Heart right ventricle (tissue), 16 donors: Measurements from ENCODE around the gene PRKAG2. TPM values are rescaled to one million over a fixed set of nuclear protein-coding genes. Genes with fewer than 3 reads are reported as not detected.

Experiments
- ATAC-seq, 8 donors: fragments of 200-7000 bp; cut with Tn5 transposase; one replicate each; pipeline ENCODE4 v1.9.1; 2020; ENCODE audit warnings: mild to moderate bottlenecking in 8 of 8, moderate library complexity in 8 of 8, moderate number of reproducible peaks in 1 of 8
- DNase-seq, 2 donors: peaks; one replicate each; pipeline ENCODE4 v3.0.0-alpha.2; 2020
- H3K27ac ChIP-seq, 10 donors: fragments of 200-600 bp; sonication (generic) in 2 of 10; one replicate each; pipeline versions ENCODE4 v1.5.0 to v1.8.0; 2020 to 2022; ENCODE audit warnings: mild to moderate bottlenecking in 3 of 10
- H3K27me3 ChIP-seq, 7 donors: fragments of 200-600 bp; one replicate each; pipeline ENCODE4 v1.8.0; 2021 to 2022; ENCODE audit warnings: mild to moderate bottlenecking in 2 of 7
- H3K36me3 ChIP-seq, 9 donors: fragments of 200-600 bp; sonication (generic) in 1 of 9; one replicate each; pipeline versions ENCODE4 v1.5.0 to v1.8.0; 2020 to 2022; ENCODE audit warnings: mild to moderate bottlenecking in 2 of 9
- H3K4me1 ChIP-seq, 9 donors: fragments of 200-600 bp; sonication (generic) in 1 of 9; one replicate each; pipeline versions ENCODE4 v1.5.0 to v1.8.0; 2020 to 2022; ENCODE audit warnings: mild to moderate bottlenecking in 4 of 9
- H3K4me3 ChIP-seq, 10 donors: fragments of 200-600 bp; sonication (generic) in 2 of 10; one replicate each; pipeline versions ENCODE4 v1.5.0 to v1.8.0; 2020 to 2022; ENCODE audit warnings: mild to moderate bottlenecking in 7 of 10, moderate library complexity in 2 of 10
- H3K9me3 ChIP-seq, 11 donors: fragments of 200-600 bp in 10 of 11; sonication (generic) in 2 of 11; one replicate each; pipeline versions ENCODE4 v1.5.0 to v1.8.0; 2013 to 2022; ENCODE audit warnings: mild to moderate bottlenecking in 2 of 11, control low read depth in 1 of 11, moderate library complexity in 1 of 11
- CTCF ChIP-seq, 9 donors: fragments of 200-600 bp; sonication (generic) in 2 of 9; IDR thresholded peaks; one replicate each; pipeline versions ENCODE4 v1.5.0 to v1.8.0; 2021 to 2022; ENCODE audit warnings: antibody characterized with exemption in 9 of 9, mild to moderate bottlenecking in 5 of 9, moderate library complexity in 1 of 9
- WGBS, 2 donors: extraction: QIAGEN DNeasy Blood & Tissue Kit; methylation state at CpG; one replicate each; pipeline ENCODE4 v1.1.7; 2013; ENCODE audit warnings: inconsistent platforms in 1 of 2; 5-methylcytosine and 5-hydroxymethylcytosine counted together
- intact Hi-C, 10 donors: fragments of 100-400 bp; cut with DNase I; formaldehyde crosslinking; loops; one replicate each; pipeline versions ENCODE4 v1.11.1 to v1.14.2; 2022
- polyA plus RNA-seq, 2 donors: library from polyadenylated mRNA; stranded (reverse); fragments of 200-250 nt; gene quantifications; one replicate each; pipeline ENCODE4 v1.2.3, GENCODE V29; 2013
- total RNA-seq, 10 donors: library from RNA; stranded (reverse); fragmentation: NEBNext Ultra II Directional in 3 of 10; extraction: Animal tissue kit (Norgen Biotek cat#: 25700) in 3 of 10; gene quantifications; one replicate each; pipeline versions ENCODE4 v1.2.1 to v1.2.4, GENCODE V29; 2021 to 2023
- donor health status: Arrhythmogenic right ventricular cardiomyopathy.
- donor health status: ischemic (EF 13 %, LVEDD 7.1; RV severe dilation, severe dysfunction).
- donor health status: healthy with polysubstance abuse.
- donor health status: DM: no; HTN: yes; CAD: no.
- donor health status: DM: no; HTN: no; CAD: no.
- donor health status: ischemic (EF 25% LVEDD 6.9; RV normal size, moderate dysfunction).
- donor health status: ischemic (EF 25% LVEDD 5.7; RV mildly dilated, moderate dysfunction).
- donor health status: healthy.
- donor health status: DM: yes; HTN: yes; CAD: no.
- donor health status: Ischemic cardiomyopathy.
- donor health status: ischemic (EF 35%, LVEDD 5.7; RV mildly dilated, moderate dysfunction).
- donor health status: nonischemic (EF 11% LVEDD 7.7; RV severe dilation, severe dysfunction).
- donor health status: DM: yes; HTN: yes; CAD: no.
- donor health status: PGD.
- donor health status: ischemic (EF 29% LVEDD 5.4; RV normal size, mild dysfunction).
- donor health status: nonischemic (EF 23%, LVEDD 6.1; RV moderate dilation, normal function).

The PRKAG2 gene
- total and polyA plus RNA-seq, 12 donors, result 52.4 to 156 (median 114) TPM

DNA sequence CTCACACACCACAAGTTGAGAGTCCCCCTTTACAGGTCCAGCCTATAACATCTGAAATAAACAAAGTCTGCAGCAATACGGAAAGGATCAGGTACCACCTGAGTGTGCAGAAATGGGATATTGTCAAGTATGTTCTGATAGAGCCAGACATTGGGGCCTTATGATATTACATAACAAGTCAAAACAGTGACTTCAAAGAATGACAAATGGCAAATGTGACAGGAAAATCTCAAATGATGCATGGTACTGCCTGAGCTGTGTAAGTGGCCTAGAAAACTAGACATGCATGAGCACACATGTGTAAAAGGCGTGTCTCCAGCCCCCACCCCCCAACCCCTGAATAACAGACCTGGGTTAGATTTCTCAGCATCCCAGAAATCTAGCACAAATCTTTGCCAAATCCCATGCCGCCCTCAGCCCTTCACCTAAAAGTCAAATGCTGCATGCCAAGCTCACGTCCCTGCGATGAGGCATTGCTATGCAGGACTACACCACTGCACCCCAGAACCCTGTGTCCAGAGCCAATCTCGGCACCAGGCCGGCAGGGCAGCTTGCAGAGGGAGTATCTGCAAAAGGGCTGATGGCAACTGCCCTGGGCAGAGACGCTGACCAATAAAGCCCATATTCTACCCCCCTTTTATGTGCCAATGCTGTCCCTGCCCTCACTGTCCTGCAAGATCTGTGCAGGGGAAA lies 58.8 kb downstream of the PRKAG2 start:
- 93 to 94% methylated on average over 8 of the region's 8 CpGs for WGBS, 2 donors
- no peak overlapping the region for H3K27ac ChIP-seq
- intact Hi-C loops, result no loop called here
- no peak overlapping the region for H3K4me3 ChIP-seq
- no peaks in the 10 kb centered on the region for H3K27me3 ChIP-seq
- no peaks in the 10 kb centered on the region for H3K36me3 ChIP-seq
- H3K9me3 ChIP-seq, result no peaks in the 10 kb centered on the region
- ATAC-seq (no peak), DNase-seq (no peak)
- peaks cover 0 to 20% (median 0%) of the 10 kb centered on the region in 9 donors for H3K4me1 ChIP-seq
- TF ChIP-seq CTCF (IDR thresholded peaks at IDR 0.05), result no peak

GRCh38 chr7:151817315-151817690 lies 59.6 kb downstream of the PRKAG2 start:
- H3K4me3 ChIP-seq, result no peak overlapping the region
- WGBS, 2 donors, result 92 to 95% methylated on average over 4 of the region's 4 CpGs
- H3K36me3 ChIP-seq, result no peaks in the 10 kb centered on the region
- H3K27me3 ChIP-seq, result no peaks in the 10 kb centered on the region
- DNase-seq (no peak), ATAC-seq (no peak)
- intact Hi-C loops, result no loop called here
- TF ChIP-seq CTCF (IDR thresholded peaks at IDR 0.05), result no peak
- no peak overlapping the region for H3K27ac ChIP-seq
- H3K9me3 ChIP-seq, result no peaks in the 10 kb centered on the region
- peaks cover 0 to 15% (median 0%) of the 10 kb centered on the region in 9 donors for H3K4me1 ChIP-seq

DNA sequence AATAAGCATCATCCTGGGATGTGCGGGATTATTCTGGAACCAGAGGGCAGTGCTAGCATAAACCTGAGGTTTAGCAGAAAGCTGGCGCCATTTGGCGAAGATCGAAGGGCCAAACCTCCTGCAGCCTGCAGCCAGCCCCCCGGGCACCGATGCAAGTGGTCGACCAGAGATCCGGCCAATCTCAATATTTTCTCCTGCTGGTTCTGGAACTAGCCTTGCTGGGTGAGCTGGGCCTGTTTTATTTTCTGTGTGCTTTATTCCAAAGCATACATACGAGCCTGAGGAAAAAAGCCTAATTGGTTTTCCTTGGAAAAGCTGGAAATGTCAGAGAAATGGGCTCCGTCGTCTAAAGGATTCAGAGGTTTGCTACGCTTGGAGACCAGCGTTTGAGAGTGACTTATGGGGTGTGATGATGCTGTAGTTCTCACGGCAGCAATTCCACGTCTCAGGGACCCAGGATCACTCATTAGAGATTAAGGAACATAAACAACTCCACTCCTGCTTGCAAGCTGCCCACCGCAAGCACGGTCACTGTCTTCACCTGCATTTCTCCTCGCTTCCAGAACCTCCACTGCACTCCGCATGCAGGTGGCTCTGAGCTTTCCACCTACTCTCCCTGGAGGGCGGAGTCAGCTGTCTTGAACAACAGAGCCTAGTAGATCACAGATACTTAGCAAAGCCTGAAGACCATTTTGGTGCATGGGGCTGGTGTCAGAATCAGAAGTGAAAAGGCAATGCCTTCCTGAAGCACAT lies 60.2 kb downstream of the PRKAG2 start:
- H3K4me3 ChIP-seq, result no peak overlapping the region
- 95 to 97% methylated on average over 20 of the region's 20 CpGs for WGBS, 2 donors
- no peaks in the 10 kb centered on the region for H3K9me3 ChIP-seq
- peaks cover 0 to 10% (median 0%) of the 10 kb centered on the region in 9 donors for H3K4me1 ChIP-seq
- no peaks in the 10 kb centered on the region for H3K36me3 ChIP-seq
- no peak overlapping the region for H3K27ac ChIP-seq
- ATAC-seq, result no peak
- no peaks in the 10 kb centered on the region for H3K27me3 ChIP-seq
- no peak for TF ChIP-seq CTCF (IDR thresholded peaks at IDR 0.05)
- DNase-seq, result no peak
- intact Hi-C loops, result no loop called here

DNA sequence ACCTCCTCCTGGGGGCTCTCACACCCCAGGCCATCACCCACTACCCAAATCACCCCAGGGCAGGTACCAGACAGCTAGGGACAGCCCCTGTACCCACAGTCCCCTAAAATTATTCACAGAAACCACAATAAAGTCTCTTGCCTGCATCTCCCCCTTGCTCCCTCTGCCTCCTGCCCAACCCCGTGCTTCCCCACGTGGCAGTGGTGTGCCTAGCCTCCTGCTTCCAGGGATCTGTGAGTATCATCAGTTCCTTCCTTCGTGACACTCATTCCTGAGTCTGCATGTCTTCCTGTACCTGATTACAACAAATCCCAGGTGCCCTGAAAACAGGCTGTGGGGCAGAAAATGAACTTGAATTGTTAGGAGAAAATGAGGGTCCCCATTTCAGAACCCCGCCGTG lies 61.5 kb downstream of the PRKAG2 start:
- intact Hi-C loops, result no loop called here
- no peaks in the 10 kb centered on the region for H3K36me3 ChIP-seq
- H3K27ac ChIP-seq, result no peak overlapping the region
- no peak overlapping the region for H3K4me3 ChIP-seq
- DNase-seq (no peak), ATAC-seq (no peak)
- no peaks in the 10 kb centered on the region for H3K9me3 ChIP-seq
- H3K27me3 ChIP-seq, result no peaks in the 10 kb centered on the region
- H3K4me1 ChIP-seq, result peaks cover 0 to 15% (median 0%) of the 10 kb centered on the region in 9 donors
- 78 to 82% methylated on average over 5 of the region's 5 CpGs for WGBS, 2 donors
- no peak for TF ChIP-seq CTCF (IDR thresholded peaks at IDR 0.05)
